ENCODE measurements around the gene ASIC4. TPM values are rescaled to one million over a fixed set of nuclear protein-coding genes. Genes with fewer than 3 reads are reported as not detected.
A peak's percentile ranks its signal among the peaks of the same experiment; 100 is the strongest.

Gene ASIC4
- total and polyA plus RNA-seq, 2 of the 13 experiments (the other 11 are each of a cell fraction or from before 2014, with no cell fraction given) = 0.03 TPM; not detected in 1

DNA sequence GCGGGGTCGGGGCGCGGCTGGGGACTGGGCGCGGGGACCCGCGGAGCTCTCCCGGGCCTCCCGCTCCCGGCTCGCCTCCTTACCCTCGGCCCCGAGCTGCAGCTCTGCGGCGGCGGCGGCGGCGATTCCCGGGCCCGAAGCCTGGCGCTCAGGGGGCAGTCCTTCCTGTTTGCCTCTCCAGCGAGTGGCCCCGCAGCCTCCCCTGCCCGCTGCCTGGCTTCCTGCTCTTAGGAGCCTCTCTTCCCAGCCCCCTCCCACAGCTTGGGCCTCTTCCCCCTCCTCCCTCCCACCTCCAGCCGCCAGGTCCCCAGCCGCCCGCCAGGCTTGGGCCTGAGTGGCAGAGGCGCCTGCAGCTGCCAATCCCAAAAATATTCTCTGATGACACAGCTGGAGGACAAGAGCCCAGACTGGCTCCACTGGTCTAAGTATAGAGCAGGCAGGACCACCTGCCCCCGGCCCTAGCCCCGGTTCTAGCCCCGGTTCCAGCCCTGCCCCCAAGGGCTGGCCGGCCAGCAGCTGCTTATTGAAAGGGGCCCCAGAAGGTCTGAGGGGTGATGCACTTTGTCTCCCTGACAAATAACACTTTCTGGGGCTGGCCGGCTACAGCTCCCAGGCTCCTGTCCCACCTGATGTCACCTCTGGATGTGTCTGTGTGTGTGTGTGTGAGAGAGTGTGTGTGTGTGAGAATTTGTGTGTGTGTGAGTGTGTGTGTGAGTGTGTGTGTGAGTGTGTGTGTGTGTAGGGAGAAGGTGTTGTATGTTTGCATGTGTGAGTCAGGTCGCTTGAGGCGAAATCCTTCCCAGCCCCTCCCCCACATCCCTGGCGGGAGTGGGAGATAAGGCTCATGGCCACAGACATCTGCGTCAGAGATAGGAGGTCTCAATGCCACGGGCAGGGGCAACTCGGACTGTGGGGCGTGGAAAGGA, 57.3 kb downstream of the ASIC4 start, which contains the start of gene OBSL1 (continued):
- TF ChIP-seq ZNF333 (CRISPR knock-in tag; IDR thresholded peaks at IDR 0.05; ENCODE audit: borderline replicate concordance) = peak; percentile 63; the same call in 1 of the 2 replicates
- TF ChIP-seq ZNF614 (CRISPR knock-in tag; IDR thresholded peaks at IDR 0.05; ENCODE audit: borderline replicate concordance) = no peak
- peak; percentile 74; the same call in 1 of the 2 replicates for TF ChIP-seq ATF7 (IDR thresholded peaks at IDR 0.05)
- TF ChIP-seq ATF7 (CRISPR knock-in tag; IDR thresholded peaks at IDR 0.05) = peak; percentile 44; the same call in 1 of the 2 replicates
- TF ChIP-seq ATRX (CRISPR knock-in tag; IDR thresholded peaks at IDR 0.05; ENCODE audit: borderline replicate concordance) = no peak
- TF ChIP-seq KDM1A (CRISPR knock-in tag; IDR thresholded peaks at IDR 0.05) = no peak
- TF ChIP-seq, protein P1, sequence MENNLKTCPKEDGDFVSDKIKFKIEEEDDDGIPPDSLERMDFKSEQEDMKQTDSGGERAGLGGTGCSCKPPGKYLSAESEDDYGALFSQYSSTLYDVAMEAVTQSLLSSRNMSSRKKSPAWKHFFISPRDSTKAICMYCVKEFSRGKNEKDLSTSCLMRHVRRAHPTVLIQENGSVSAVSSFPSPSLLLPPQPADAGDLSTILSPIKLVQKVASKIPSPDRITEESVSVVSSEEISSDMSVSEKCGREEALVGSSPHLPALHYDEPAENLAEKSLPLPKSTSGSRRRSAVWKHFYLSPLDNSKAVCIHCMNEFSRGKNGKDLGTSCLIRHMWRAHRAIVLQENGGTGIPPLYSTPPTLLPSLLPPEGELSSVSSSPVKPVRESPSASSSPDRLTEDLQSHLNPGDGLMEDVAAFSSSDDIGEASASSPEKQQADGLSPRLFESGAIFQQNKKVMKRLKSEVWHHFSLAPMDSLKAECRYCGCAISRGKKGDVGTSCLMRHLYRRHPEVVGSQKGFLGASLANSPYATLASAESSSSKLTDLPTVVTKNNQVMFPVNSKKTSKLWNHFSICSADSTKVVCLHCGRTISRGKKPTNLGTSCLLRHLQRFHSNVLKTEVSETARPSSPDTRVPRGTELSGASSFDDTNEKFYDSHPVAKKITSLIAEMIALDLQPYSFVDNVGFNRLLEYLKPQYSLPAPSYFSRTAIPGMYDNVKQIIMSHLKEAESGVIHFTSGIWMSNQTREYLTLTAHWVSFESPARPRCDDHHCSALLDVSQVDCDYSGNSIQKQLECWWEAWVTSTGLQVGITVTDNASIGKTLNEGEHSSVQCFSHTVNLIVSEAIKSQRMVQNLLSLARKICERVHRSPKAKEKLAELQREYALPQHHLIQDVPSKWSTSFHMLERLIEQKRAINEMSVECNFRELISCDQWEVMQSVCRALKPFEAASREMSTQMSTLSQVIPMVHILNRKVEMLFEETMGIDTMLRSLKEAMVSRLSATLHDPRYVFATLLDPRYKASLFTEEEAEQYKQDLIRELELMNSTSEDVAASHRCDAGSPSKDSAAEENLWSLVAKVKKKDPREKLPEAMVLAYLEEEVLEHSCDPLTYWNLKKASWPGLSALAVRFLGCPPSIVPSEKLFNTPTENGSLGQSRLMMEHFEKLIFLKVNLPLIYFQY (CRISPR knock-in tag; IDR thresholded peaks at IDR 0.05; ENCODE audit: borderline replicate concordance) = no peak
- TF ChIP-seq ZNF468 (CRISPR knock-in tag; IDR thresholded peaks at IDR 0.05) = no peak
- TF ChIP-seq TCF7 (IDR thresholded peaks at IDR 0.05; ENCODE audit: low read depth) = peak; percentile 49; the same call in 1 of the 2 replicates
- TF ChIP-seq HOXA7 (CRISPR knock-in tag; IDR thresholded peaks at IDR 0.05) = 0 out of 2 replicates have a peak, but pooled peaks have one; percentile 82
- TF ChIP-seq, protein P2, sequence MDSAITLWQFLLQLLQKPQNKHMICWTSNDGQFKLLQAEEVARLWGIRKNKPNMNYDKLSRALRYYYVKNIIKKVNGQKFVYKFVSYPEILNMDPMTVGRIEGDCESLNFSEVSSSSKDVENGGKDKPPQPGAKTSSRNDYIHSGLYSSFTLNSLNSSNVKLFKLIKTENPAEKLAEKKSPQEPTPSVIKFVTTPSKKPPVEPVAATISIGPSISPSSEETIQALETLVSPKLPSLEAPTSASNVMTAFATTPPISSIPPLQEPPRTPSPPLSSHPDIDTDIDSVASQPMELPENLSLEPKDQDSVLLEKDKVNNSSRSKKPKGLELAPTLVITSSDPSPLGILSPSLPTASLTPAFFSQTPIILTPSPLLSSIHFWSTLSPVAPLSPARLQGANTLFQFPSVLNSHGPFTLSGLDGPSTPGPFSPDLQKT (CRISPR knock-in tag; IDR thresholded peaks at IDR 0.05; ENCODE audit: borderline replicate concordance) = no peak
- peak; percentile 74 for TF ChIP-seq RARA (CRISPR knock-in tag; IDR thresholded peaks at IDR 0.05)
- TF ChIP-seq, protein P3, sequence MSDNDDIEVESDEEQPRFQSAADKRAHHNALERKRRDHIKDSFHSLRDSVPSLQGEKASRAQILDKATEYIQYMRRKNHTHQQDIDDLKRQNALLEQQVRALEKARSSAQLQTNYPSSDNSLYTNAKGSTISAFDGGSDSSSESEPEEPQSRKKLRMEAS (IDR thresholded peaks at IDR 0.05) = peak; percentile 82
- no peak; the same call in none of the 2 replicates for TF ChIP-seq FOXC1 (CRISPR knock-in tag; IDR thresholded peaks at IDR 0.05; ENCODE audit: borderline replicate concordance)
- peak; percentile 95 for TF ChIP-seq HOXA9 (CRISPR knock-in tag; IDR thresholded peaks at IDR 0.05; ENCODE audit: borderline replicate concordance)
- TF ChIP-seq RAD51 (IDR thresholded peaks at IDR 0.05; ENCODE audit: borderline replicate concordance) = no peak
- peak; percentile 35 for TF ChIP-seq ZNF160 (CRISPR knock-in tag; IDR thresholded peaks at IDR 0.05)
- TF ChIP-seq ZNF777 (CRISPR knock-in tag; IDR thresholded peaks at IDR 0.05) = no peak
- no peak for TF ChIP-seq KLF12 (CRISPR knock-in tag; IDR thresholded peaks at IDR 0.05; ENCODE audit: borderline replicate concordance)
- TF ChIP-seq MLLT10 (CRISPR knock-in tag; IDR thresholded peaks at IDR 0.05) = no peak
- no peak for TF ChIP-seq ZNF34 (CRISPR knock-in tag; IDR thresholded peaks at IDR 0.05; ENCODE audit: borderline replicate concordance)
- no peak for TF ChIP-seq SP140L (CRISPR knock-in tag; IDR thresholded peaks at IDR 0.05; ENCODE audit: borderline replicate concordance)
- no peak for TF ChIP-seq ZNF782 (CRISPR knock-in tag; IDR thresholded peaks at IDR 0.05; ENCODE audit: borderline replicate concordance)
- TF ChIP-seq ZNF552 (CRISPR knock-in tag; IDR thresholded peaks at IDR 0.05; ENCODE audit: borderline replicate concordance) = no peak
- 0 out of 2 replicates have a peak, but pooled peaks have one; percentile 50 for TF ChIP-seq ZNF260 (CRISPR knock-in tag; IDR thresholded peaks at IDR 0.05; ENCODE audit: borderline replicate concordance, low read depth)
- no peak for TF ChIP-seq MXD4 (CRISPR knock-in tag; IDR thresholded peaks at IDR 0.05)

All from HepG2 (cell line).